ENCODE measurements around the gene RNF175.

DNA sequence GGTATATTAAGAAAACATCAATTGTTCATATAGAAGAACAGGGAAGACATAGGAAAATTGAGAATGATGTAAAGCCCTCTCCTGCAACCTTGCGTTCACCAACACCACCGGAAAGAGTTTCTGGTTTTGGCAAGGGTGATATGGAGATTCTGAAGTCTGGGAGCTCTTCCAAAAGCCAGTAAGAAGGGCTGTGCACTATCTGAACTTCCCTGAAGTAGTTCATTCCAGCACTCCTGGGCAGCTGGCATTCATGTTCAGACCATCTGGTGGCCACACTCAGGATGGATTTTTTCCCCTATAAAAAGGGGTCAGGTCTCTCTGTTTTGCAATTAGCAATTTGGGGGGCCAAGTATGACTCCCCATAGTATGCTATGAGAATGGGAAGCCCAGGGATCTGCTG, 91.2 kb downstream of the RNF175 start:
- TF ChIP-seq, protein P1, sequence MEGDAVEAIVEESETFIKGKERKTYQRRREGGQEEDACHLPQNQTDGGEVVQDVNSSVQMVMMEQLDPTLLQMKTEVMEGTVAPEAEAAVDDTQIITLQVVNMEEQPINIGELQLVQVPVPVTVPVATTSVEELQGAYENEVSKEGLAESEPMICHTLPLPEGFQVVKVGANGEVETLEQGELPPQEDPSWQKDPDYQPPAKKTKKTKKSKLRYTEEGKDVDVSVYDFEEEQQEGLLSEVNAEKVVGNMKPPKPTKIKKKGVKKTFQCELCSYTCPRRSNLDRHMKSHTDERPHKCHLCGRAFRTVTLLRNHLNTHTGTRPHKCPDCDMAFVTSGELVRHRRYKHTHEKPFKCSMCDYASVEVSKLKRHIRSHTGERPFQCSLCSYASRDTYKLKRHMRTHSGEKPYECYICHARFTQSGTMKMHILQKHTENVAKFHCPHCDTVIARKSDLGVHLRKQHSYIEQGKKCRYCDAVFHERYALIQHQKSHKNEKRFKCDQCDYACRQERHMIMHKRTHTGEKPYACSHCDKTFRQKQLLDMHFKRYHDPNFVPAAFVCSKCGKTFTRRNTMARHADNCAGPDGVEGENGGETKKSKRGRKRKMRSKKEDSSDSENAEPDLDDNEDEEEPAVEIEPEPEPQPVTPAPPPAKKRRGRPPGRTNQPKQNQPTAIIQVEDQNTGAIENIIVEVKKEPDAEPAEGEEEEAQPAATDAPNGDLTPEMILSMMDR (IDR thresholded peaks at IDR 0.05; ENCODE audit: low read length), result no peak
- TF ChIP-seq EZH2phosphoT487 (IDR thresholded peaks at IDR 0.05; ENCODE audit: low read length), result no peak
